HG03521 (cell line): Measurements from ENCODE around the gene NR3C2.
"Not testable (repeated sequence)": the region's sequence is repeated elsewhere in the genome, so short reads cannot be mapped to it uniquely, and the experiment has no call there.

Source experiments
- ATAC-seq: cut with Tn5 transposase; IDR thresholded peaks from one replicate; pipeline ENCODE4 v1.9.1; 2021; ENCODE audit warnings: mild to moderate bottlenecking, moderate library complexity; ENCODE audit not compliant: unreplicated experiment

Gene NR3C2

DNA sequence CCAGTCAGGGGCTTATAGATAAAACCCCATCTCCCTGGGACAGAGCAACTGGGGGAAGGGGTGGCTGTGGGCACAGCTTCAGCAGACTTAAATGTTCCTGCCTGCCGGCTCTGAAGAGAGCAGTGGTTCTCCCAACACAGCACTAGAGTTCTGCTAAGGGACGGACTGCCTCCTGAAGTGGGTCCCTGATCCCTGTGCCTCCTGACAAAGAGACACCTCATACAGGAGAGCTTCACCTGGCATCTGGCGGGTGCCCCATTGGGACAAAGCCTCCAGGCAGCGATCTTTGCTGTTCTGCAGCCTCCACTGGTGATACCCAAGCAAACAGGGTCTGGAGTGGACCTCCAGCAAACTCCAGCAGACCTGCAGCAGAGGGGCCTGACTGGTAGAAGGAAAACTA is 359.1 kb downstream of the NR3C2 start:
- ATAC-seq = not testable (repeated sequence)

DNA sequence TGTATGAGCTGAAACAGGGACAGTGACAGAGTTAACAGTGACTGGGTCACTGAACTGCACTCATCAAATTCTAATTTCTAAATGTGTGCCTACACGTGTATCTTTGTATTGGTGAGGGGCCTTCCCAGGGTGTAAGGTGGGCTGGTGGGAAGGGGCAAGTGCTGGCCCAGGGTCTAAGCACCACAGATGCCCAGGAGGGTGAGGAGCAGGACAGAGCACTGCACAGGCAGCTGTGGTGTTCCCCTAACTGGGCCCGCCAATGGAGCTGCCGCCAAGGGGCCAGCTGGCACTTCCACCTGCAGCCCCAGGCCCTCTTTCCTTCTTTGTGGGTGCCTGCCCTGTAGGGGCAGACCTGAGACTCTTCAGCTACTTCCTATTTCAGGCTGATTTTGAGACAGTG is 360.5 kb downstream of the NR3C2 start:
- ATAC-seq = no peak

- no peak for ATAC-seq
These were observed 360.9 kb downstream of the NR3C2 start for GRCh38 chr4:148081267-148081666.

- ATAC-seq = no peak
These were observed 362.3 kb downstream of the NR3C2 start for GRCh38 chr4:148079961-148080360.

DNA sequence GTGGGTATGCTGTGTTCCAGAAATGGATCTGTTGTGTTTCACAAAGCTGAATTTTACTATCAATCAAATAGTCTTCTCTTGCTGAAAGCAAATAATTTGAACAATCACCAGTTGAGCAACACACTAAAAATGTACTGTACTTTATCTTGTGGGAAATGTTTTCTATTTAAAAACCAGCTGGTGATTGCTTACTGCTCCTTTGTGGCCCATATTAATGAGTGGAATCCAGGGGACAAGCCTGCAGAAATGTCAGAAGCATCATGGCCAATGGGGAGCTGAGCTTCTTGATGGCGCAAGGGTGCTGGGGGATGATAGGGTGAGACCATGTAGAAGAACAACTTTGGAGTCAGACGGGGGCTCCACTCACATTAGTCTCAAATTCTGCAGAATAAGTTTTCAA is 364.2 kb downstream of the NR3C2 start:
- no peak for ATAC-seq

DNA sequence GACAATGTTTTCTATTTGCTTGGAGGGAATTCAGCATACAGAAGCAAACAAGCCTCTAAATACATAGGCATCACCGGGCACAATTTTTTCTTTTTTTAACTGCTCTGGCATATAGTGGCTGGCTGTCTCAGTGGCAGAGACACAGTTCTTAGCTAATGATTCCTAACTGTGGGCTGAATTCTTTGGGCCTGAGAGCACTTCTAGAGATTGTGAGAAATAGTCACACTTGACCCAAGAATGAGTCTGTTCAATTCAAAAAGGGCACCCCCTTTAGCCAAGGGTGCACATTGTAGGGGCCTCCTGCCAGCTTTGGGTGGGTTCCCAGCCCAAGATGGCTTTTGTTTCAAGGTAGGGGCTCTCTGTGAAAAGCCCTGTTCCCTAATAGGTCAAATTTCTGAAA is 364.6 kb downstream of the NR3C2 start:
- ATAC-seq = no peak

GRCh38 chr4:148076964-148077363 is 365.2 kb downstream of the NR3C2 start:
- ATAC-seq = no peak

DNA sequence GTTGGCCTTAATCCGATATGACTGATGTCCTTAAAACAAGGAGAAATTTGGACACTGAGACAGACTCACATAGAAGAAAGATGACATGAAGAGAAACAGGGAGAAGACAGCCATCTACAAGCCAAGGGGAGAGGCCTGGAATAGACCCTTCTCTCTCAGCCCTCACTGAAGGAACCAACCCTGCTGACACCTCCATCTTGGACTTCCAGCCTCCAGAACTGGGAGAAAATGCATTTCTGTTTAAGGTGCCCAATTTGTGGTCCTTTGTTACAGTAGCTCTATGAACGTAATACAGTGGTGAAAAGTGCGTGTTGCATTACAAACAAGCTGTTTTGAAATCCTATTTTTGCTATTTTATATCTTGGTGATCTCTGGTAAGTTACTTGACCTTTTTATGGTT is 366.8 kb downstream of the NR3C2 start:
- ATAC-seq = no peak

DNA sequence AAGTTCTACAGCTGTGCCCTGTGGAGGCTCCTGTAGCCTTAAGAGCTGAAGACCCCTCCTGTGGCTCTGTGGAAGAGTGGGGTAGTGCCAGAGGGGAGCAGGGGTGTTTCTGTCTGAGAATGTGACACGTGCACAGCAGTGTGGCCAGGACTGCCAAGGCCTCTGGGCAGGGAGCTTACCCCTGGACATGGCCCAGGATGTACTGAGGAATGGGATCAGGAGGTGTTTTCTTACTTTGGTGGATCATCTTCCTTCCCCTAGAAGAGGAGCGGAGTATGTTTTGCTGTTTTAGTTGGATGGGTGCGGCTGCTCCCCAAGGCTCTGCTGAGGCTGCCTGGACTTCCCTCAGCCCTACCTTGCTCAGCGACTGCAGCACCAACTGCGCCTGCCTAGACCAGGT is 367.8 kb downstream of the NR3C2 start:
- no peak for ATAC-seq

DNA sequence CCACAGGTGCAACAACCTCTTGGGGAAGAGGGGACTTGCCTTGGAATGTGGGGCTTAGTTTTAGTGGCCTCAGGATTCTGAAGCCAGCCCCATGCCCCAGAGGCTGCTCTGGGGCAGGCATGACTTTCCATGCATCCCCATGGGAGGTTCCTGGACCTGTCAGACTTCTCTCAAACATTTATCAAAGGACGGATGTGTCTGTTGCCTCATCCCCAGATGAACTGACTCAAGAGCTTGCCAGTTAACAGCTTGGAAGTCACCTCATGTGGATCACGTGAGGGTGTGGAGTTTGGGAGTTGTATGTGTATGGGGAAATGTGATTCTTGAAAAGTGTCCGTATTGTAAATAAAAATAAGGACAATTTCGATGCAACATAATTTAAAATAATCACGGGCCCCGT is 368.9 kb downstream of the NR3C2 start:
- ATAC-seq = no peak

DNA sequence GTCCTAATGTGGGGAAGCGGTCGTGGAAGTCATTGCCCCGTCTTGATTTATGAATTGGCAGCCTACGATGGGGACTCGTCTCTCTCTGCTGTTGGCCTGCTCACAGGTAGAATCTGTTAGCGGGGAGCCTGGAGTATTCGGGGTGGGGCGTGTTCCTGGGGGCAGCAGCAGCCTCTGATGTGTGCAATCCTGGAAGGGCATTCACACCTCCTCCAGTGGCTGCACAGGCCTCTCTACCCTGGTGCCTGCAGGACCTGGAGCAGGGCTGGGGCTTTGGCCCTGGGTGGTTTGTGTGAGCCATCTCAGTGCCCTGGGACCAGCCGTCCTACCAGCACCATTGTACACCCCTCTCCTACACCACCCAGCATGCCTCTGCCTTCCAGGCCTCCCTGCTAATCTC is 369.4 kb downstream of the NR3C2 start:
- no peak for ATAC-seq

GRCh38 chr4:148071009-148071408 is 371.2 kb downstream of the NR3C2 start:
- ATAC-seq = no peak

DNA sequence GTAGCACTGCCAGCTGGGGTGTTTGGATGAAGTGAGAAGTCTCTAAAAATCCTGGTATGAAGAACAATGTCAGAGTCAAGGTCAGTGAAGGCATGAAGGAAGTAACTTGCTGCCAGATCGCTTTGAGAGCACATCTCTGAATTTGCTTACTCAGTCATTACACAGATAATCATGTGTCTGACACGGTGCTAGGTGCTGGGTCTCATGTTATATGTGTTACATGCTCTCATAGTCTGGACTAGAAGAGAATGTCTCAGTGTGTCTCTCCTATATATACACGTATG is 372.4 kb downstream of the NR3C2 start:
- ATAC-seq = no peak

DNA sequence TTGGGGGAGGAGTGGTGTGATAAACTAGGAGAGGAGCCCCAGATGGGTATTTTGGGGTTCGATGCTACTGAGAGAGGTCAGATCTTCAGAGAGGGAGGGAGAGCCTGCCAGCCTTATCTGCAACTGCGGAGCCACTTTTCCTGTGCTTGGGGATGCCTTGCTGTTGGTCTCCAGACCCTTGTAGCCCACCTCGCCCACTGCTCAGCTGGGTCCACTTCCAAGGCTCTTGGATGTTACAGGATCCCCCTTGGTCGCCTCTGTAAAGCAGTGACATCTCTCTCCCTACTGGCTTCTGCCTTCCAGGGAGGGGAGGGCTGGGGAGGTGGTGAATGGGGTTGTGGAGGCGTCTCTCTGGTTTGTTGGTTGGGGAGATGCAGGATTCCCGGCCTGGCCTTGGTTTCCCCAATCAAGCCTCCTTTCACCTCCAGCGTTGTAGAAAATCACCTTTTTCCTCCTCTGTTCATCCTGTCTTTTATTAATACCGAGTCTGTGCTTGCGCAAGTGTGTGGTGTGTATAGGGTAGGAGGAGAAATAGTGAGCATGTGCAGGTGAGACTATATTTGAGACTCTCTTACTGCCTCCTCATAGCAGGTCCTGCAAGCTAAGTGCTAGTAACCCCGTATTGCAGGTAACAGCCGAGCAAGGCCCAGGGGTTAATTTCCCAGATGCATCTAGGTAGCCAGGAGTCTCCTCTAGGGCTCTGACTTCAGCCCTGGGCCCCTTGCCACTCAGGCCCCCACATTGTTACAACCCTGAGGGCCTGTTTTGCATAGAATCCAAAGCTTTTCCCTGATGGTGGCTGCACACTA is 372.9 kb downstream of the NR3C2 start:
- no peak for ATAC-seq

GRCh38 chr4:148068065-148068911 is 373.9 kb downstream of the NR3C2 start:
- ATAC-seq = no peak

DNA sequence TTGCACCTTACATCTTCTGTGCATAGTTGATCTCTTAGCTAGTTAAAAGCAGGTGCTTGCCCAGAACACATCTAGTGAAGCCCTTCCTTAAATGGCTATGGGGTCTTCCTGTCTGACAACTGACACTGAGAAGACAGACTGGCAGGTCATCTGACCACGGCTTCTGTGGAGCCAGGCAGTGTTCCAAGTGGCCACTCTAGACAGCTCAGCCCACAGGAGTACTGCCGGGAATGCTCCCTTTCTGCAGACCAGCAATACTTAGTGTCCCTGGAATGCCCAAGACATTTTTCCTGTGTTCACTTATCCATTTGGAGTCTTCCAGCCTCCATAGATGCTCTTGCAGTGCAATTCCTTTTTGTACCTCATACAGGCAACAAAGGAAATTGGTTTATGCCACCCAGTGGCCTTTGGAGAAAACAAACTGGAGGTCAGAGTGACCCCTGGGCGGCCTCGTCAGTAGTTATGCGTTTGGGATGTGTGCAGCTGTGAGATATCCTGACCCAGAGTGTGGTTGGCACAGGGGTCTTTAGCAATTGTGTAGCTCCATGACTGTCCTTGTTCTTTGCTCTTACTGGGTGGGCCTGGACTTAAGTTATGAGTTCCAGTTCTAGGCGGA is 374.8 kb downstream of the NR3C2 start:
- no peak for ATAC-seq

GRCh38 chr4:148065075-148065474 is 377.1 kb downstream of the NR3C2 start:
- ATAC-seq = no peak

GRCh38 chr4:148064451-148064850 is 377.8 kb downstream of the NR3C2 start:
- ATAC-seq = no peak

GRCh38 chr4:148062301-148062950 is 379.8 kb downstream of the NR3C2 start:
- no peak for ATAC-seq

GRCh38 chr4:148061795-148062194 is 380.4 kb downstream of the NR3C2 start:
- no peak for ATAC-seq

- no peak for ATAC-seq
These were observed 381.1 kb downstream of the NR3C2 start for GRCh38 chr4:148061141-148061481.
